SU-DHL-6 (cell line): Measurements from ENCODE around the gene ATP11A.

Source experiments
- H2AFZ ChIP-seq: fragments of 200-600 bp; sonication (generic); 2 replicates; pipeline ENCODE4 v1.6.1; 2014; ENCODE audit warnings: low read depth, mild to moderate bottlenecking, moderate library complexity, mixed read lengths, antibody characterized with exemption, low read length; ENCODE audit not compliant: severe bottlenecking
- H3F3A ChIP-seq: fragments of 200-600 bp; shearing (Covaris generic); 2 replicates; pipeline ENCODE4 v1.6.0; 2016; ENCODE audit warnings: antibody characterized with exemption, mild to moderate bottlenecking; ENCODE audit not compliant: insufficient read depth
- H3K27ac ChIP-seq: fragments of 200-600 bp; sonication (generic); 2 replicates; pipeline ENCODE4 v1.5.1; 2016; ENCODE audit warnings: low read depth, mild to moderate bottlenecking, low read length, moderate library complexity, mixed read lengths
- H3K27me3 ChIP-seq: fragments of 200-600 bp; sonication (generic), shearing (Covaris generic); 2 replicates; pipeline ENCODE4 v1.6.0; 2014; ENCODE audit warnings: mild to moderate bottlenecking, low read length
- H3K36me3 ChIP-seq: fragments of 200-600 bp; sonication (generic); 2 replicates; pipeline ENCODE4 v1.6.1; 2014; ENCODE audit warnings: mild to moderate bottlenecking, low read length, mixed read lengths
- H3K4me2 ChIP-seq: fragments of 300-600, 200-600 bp; shearing (Covaris generic), sonication (generic); 2 replicates; pipeline ENCODE4 v1.6.0; 2014; ENCODE audit warnings: low read length, low read depth, mild to moderate bottlenecking; ENCODE audit not compliant: poor library complexity, severe bottlenecking
- H3K4me3 ChIP-seq: fragments of 200-600 bp; sonication (generic); 2 replicates; pipeline ENCODE4 v1.5.1; 2014; ENCODE audit warnings: antibody characterized with exemption, low read length, mild to moderate bottlenecking, mixed read lengths; ENCODE audit not compliant: insufficient read depth, poor library complexity, severe bottlenecking
- H3K79me2 ChIP-seq: fragments of 200-600 bp; sonication (generic); 2 replicates; pipeline ENCODE4 v1.6.1; 2014; ENCODE audit warnings: mild to moderate bottlenecking, low read length, moderate library complexity; ENCODE audit not compliant: insufficient read depth
- H3K9ac ChIP-seq: fragments of 200-600 bp; sonication (generic); 2 replicates; pipeline ENCODE4 v1.7.0; 2014; ENCODE audit warnings: mild to moderate bottlenecking, low read length
- H3K9me2 ChIP-seq: fragments of 200-600 bp; sonication (generic); replicated peaks from 2 replicates; pipeline ENCODE4 v1.6.1; 2014; ENCODE audit warnings: low read length; ENCODE audit not compliant: insufficient read depth
- H3K9me3 ChIP-seq: fragments of 200-600 bp; sonication (generic); 2 replicates; pipeline ENCODE4 v1.6.1; 2014; ENCODE audit warnings: low read length, mixed read lengths; ENCODE audit not compliant: insufficient read depth
- H4K20me1 ChIP-seq: fragments of 200-600 bp; sonication (generic); 2 replicates; pipeline ENCODE4 v1.6.1; 2014; ENCODE audit warnings: low read depth, mild to moderate bottlenecking, antibody characterized with exemption, low read length, moderate library complexity, mixed read lengths
- EZH2phosphoT487 ChIP-seq: fragments of 200-600 bp; sonication (generic), shearing (Covaris generic); conservative IDR thresholded peaks from 2 replicates; pipeline ENCODE4 v1.6.1; 2018; ENCODE audit warnings: mild to moderate bottlenecking, antibody characterized with exemption, low read length, moderate library complexity, mixed read lengths
- TF ChIP-seq, protein P1 (sequence below): fragments of 200-600 bp; sonication (generic); IDR thresholded peaks from one replicate; pipeline ENCODE4 v1.5.1; 2017; ENCODE audit warnings: antibody characterized with exemption, mild to moderate bottlenecking, low read length, moderate library complexity; ENCODE audit not compliant: insufficient read depth, poor library complexity, severe bottlenecking

ATP11A gene

DNA sequence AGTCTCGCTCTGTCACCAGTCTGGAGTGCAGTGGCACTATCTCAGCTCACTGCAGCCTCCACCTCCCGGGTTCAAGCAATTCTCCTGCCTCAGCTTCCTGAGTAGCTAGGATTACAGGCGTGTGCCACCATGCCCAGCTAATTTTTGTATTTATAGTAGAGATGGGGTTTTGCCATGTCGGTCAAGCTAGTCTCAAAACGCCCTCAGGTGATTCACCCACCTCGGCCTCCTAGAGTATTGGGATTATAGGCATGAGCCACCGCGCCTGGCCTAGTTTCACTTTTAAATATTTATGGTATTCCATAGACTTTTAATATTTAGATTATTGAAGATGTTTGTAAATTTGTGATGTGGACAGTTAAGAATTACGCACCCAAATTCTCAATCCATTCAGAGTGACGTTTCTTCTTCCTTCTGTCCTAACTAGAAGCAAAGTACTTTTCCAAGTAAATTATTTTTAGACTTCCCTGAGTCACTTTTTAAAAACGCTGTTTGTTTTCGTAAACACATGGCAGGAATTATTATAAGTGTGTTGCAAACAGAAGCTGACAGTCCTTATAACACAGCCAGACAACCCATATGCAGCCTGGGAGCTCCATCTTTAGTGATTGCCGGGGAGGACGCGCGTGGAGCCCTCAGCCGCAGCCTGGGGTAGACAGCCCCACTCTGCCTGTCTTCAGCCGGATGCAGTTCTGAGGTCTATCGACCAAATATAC, 131.7 kb downstream of the ATP11A start:
- Histone ChIP-seq H3K9ac (no peak overlapping the region), H3K27ac (no peak overlapping the region), H3K4me3 (no peak overlapping the region), H3K9me3 (no peaks in the 10 kb centered on the region), H2AFZ (no peak overlapping the region), H3K4me2 (no peak overlapping the region), H3F3A (no peaks in the 10 kb centered on the region), H4K20me1 (no peaks in the 10 kb centered on the region), H3K79me2 (no peaks in the 10 kb centered on the region), H3K27me3 (no peaks in the 10 kb centered on the region), H3K36me3 (no peaks in the 10 kb centered on the region), H3K9me2 (no peaks in the 10 kb centered on the region)
- TF ChIP-seq, protein P1, sequence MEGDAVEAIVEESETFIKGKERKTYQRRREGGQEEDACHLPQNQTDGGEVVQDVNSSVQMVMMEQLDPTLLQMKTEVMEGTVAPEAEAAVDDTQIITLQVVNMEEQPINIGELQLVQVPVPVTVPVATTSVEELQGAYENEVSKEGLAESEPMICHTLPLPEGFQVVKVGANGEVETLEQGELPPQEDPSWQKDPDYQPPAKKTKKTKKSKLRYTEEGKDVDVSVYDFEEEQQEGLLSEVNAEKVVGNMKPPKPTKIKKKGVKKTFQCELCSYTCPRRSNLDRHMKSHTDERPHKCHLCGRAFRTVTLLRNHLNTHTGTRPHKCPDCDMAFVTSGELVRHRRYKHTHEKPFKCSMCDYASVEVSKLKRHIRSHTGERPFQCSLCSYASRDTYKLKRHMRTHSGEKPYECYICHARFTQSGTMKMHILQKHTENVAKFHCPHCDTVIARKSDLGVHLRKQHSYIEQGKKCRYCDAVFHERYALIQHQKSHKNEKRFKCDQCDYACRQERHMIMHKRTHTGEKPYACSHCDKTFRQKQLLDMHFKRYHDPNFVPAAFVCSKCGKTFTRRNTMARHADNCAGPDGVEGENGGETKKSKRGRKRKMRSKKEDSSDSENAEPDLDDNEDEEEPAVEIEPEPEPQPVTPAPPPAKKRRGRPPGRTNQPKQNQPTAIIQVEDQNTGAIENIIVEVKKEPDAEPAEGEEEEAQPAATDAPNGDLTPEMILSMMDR: no peak
- TF ChIP-seq EZH2phosphoT487: no peak

DNA sequence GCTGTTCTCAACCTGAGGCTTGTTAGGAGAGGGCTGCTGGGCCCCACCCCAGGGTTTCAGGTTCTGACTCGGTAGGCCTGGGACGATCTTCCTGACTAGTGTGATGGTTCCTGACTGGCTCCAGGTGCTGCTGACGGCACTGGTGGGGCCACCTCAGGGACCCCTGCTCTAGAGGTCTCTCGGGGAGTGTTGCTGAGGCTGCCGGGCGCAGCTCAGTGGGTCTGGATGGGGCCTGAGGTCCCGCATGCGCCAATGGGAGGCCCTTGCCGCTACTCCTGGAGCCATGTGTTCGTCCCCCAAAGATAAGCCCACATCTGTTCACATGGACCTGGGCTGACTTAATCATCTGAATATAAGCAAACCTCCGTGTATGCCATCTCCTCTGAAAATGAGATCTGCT, 133.0 kb downstream of the ATP11A start:
- Histone ChIP-seq H3K36me3 (no peaks in the 10 kb centered on the region), H3K9me3 (no peaks in the 10 kb centered on the region), H3K79me2 (no peaks in the 10 kb centered on the region), H2AFZ (no peak overlapping the region), H3K27me3 (no peaks in the 10 kb centered on the region), H3K4me2 (no peak overlapping the region), H3K4me3 (no peak overlapping the region), H3F3A (no peaks in the 10 kb centered on the region), H3K9me2 (no peaks in the 10 kb centered on the region), H3K9ac (no peak overlapping the region), H3K27ac (no peak overlapping the region), H4K20me1 (no peaks in the 10 kb centered on the region)
- no peak for TF ChIP-seq EZH2phosphoT487
- TF ChIP-seq, protein P1: no peak

DNA sequence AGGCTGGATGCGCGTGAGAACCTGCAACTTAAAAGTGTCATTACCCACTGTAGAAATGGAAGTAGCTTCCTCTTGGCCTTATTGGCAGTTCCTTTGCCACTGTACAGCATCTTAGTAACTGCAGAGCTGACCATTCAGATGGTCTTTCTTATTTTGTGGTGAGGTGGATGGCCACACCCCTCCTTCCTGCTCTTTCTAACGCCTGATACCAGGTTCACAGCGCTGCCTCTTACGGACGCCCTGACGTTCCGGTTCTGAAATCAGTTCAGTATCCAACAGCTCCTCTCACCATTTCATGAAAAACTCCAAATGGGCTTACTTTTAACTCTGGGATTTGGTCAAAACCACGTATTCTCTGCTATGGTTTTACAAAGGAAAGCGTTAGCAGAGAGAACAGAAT, 134.6 kb downstream of the ATP11A start:
- Histone ChIP-seq H3K9me3 (no peaks in the 10 kb centered on the region), H3K4me3 (no peak overlapping the region), H3K27me3 (no peaks in the 10 kb centered on the region), H3K36me3 (no peaks in the 10 kb centered on the region), H4K20me1 (no peaks in the 10 kb centered on the region), H3K9me2 (no peaks in the 10 kb centered on the region), H3K9ac (no peak overlapping the region), H3K27ac (no peak overlapping the region), H3F3A (no peaks in the 10 kb centered on the region), H3K79me2 (no peaks in the 10 kb centered on the region), H2AFZ (no peak overlapping the region), H3K4me2 (no peak overlapping the region)
- no peak for TF ChIP-seq EZH2phosphoT487
- TF ChIP-seq, protein P1: no peak
